ENCODE data around the gene RABL6.
"Not testable (repeated sequence)": the region's sequence is repeated elsewhere in the genome, so short reads cannot be mapped to it uniquely, and the experiment has no call there.

RABL6 gene

DNA sequence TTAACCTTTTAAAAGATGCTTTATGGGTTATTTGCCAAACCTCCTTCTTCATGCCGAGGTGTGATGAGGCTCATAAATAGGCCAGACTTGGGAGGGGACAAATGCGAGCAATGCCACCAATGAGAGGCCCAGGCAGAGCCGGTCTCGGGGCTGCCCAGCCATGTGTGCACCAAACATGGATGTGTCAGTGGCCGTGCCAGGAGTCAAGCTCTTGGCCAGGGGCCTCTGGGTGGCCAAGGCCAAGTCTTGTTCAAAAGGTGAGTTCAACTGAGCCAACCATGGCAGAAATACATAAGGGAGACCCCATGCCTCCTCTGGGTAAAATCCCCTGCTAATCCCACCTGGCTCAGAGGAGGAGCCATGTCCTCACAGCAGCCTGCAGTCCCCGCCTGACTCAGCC lies 32.6 kb upstream of the RABL6 start:
- no peak for DNase-seq (ENCODE audit: low spot score)

DNA sequence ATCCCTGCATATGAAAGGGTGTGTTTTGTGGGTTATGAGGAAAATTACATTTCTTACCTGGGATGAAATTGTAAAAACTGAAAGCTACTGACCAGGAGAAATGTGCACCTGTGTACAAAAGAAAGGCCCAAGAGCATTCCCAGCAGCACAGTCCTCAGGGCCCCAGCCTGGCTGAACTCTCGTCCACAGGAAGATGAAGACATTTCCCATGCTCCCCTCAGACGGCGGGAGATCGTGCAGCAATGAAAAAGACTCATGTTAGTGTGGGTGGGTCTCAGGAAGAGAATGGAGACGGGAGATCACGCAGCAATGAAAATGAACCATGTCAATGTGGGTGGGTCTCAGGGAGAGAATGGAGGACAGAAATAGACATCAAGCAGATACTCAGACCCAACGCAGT lies 30.8 kb upstream of the RABL6 start:
- no peak for DNase-seq (ENCODE audit: low spot score)

DNA sequence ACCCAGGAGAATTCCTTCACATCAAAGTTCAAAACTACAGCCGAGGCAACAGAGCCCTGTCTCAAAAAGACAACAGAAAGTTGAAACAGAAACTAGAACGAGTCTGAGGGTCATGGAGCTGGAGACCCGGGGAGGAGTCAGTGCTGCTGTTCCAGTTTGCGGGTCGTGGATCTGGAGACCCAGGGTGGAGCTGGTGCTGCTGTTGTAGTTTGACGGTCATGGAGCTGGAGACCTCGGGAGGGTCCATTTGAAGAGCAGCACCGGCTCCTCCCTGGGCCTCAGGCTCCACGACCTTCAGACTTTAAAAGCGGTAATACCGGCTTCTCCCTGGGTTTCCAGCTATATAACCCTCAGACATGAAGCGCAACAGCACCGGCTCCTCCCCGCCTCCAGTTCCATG lies 30.4 kb upstream of the RABL6 start:
- no peak for DNase-seq (ENCODE audit: low spot score)

DNA sequence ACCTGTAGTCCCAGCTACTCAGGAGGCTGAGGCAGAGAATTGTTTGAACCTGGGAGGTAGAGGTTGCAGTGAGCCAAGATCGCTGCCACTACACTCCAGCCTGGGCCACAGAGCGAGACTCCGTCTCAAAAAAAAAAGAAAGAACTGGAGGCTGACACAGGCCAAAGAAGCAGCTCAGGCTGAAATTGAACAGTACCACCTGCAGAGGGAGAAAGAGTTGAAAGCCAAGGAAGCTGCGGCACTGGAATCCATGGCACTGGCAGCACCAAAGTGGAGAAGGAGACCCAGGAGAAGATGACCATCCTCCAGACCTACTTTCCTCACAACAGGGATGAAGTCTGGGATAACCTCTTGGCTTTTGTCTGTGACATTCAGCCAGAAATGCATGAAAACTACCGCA lies 27.9 kb upstream of the RABL6 start:
- no peak for DNase-seq (ENCODE audit: low spot score)

DNA sequence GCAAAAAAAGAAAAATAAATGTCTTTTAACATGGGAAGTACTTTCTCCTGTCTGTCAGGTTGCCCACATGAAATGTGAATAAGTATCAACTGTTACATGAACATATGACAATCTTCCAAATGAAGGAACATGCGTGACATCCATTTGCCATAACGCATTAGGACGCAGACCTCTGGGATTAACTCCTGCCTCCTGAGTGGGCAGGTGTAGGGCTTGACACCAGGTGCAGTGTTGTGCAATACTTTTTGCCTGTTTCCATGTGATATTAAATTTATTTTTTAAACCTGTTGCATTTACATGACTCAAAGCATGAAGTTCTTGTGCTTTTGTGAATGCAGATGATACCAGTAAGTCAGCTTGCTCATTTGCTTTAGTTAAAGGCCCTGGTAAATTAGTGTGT lies 25.3 kb upstream of the RABL6 start:
- no peak for DNase-seq (ENCODE audit: low spot score)

DNA sequence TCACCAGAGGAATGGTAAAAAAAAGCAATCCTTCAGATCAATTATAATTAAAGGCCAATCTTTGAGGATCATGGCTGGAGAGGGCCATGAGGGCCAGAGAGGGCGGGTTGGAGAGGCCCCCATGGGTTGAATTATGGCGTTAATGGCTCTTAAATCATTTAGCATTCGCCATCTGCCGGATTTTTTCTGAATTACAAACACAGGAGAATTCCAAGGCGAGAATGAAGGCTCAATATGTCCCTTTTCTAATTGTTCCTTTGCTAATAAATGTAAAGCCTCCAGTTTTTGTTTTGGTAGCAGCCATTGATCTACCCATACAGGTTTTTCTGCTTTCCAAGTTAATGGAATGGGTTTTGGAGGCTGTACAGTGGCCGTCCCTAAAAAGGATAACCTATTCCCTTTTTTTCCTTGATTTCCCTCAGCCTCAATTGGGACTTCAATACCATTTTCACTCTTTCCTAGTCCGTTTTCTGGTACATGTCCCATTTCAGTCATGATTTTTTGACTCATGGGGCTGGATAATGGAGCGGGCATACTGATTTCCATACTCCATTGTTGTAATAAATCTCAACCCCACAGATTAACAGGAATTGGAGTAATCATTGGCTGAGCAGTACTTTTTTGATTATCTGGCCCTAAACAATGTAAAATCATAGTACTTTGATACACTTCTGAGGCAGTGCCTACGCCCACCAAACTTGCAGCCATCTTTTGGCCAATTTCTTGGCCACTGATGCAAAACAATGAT lies 23.3 kb upstream of the RABL6 start:
- DNase-seq (ENCODE audit: low spot score) = no peak

DNA sequence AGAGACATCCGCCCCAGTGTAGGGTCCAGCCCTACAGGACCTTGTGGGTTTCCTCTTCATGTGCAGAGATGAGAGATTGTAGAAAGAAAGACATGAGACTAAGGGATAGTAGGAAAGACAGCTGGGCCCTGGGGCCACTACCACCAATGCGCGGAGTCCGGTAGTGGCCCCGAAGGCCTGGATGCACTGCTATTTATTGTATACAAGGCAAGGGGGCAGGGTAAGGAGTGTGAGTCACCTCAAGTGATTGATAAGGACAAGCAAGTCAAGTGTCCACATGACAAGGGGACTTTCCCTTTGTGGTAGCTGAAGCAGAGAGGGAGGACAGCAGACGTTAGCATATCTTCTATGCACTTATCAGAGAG lies 22.8 kb upstream of the RABL6 start:
- DNase-seq (ENCODE audit: low spot score) = no peak

DNA sequence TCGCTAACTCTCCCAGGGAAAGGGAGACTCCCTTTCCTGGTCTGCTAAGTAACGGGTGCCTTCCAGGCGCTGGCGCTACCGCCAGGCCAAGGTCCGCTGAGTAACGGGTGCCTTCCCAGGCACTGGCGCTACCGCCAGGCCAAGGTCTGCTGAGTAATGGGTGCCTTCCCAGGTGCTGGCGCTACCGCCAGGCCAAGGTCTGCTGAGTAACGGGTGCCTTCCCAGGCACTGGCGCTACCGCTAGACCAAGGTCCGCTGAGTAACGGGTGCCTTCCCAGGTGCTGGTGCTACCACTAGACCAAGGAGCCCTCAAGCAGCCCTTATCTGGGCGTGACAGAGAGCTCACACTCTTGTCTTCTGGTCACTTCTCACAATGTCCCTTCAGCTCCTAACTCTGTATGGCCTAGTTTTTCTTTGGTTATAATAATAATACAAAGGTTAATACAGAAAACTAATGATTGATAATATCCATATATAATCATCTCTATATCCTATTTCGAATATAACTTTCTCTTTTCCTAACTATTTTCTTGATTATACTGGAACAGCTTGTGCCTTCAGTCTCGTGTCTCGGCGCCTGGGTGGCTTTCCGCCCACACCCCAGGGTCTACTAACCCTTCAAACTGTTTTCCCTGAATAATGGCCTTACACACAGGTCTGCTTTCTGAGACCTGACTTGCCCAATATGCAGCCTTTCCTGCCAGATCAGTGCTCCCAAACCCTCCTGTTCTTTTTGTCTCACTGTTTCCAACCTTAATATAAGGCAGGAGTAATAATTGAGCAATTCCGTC lies 22.0 kb upstream of the RABL6 start:
- DNase-seq (ENCODE audit: low spot score) = not testable (repeated sequence)

DNA sequence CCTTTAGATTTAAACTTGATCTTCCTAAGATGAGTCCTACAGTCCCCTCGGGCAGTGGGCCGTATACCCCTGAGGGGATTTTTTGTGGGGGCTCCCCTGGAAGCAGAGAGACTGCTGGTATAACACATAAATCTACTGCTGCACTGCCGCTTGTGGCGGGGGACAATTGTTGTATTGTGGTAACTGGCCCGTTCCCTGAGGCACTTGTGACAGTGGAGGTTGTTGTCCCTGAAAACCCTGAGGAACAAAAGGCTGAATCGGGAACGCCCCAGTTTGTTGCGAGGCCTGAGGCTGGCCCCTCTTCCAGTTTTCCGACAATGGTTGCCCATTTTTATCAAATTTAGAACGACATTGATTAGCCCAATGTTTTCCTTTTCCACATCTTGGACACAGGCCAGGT lies 21.3 kb upstream of the RABL6 start:
- DNase-seq (ENCODE audit: low spot score) = no peak

DNA sequence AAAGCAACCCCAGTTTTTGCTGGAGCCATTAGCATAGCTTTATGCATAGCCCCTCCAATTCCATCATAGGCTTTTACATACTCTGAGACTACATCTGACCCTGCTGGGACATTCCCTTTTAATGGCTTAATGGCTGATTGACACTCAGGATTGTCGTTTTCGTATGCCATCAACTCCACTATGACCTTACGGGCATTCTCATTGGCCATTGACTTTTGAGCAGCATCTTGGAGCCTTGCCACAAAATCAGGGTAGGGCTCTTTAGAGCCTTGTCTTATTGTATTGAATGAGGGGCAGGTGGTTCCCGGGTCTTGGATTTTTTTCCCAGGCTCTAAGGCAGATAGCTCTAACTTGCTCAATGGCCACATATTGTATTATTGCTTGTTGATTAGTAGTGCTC lies 20.8 kb upstream of the RABL6 start:
- DNase-seq (ENCODE audit: low spot score) = not testable (repeated sequence)

DNA sequence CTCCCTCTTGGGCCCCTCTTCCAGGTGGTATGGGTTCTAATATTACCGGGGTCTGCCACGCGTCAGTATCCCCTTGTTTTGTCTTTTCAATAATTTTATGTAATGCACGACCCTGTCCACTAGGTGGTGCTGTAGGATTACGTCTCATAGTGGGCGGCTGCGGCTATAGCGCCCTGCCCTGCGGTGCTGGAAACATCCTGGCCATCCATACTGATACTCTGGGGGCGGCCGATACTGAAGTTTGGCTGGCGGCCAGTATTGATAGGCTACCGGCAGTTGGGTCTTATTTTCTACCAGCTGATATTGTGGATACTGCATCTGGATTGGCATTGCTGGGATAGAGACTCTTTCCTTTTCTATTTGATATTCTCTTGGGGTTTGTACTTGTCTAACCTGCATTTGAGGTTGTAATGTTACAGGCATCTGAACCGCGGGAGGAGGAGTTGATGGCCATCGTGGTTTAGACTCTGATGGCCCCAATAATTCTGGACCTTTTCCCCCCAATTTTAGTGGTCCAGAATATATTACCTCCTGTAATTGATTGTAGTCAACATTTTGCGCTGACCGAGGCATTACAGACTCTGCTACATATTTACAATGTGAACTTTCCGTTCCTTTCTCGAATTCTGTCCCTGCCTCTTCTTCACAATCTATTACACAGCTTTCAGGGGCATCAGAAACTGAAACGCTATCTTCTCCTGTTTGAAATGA lies 19.9 kb upstream of the RABL6 start:
- peak; percentile 69 for DNase-seq (ENCODE audit: low spot score)

DNA sequence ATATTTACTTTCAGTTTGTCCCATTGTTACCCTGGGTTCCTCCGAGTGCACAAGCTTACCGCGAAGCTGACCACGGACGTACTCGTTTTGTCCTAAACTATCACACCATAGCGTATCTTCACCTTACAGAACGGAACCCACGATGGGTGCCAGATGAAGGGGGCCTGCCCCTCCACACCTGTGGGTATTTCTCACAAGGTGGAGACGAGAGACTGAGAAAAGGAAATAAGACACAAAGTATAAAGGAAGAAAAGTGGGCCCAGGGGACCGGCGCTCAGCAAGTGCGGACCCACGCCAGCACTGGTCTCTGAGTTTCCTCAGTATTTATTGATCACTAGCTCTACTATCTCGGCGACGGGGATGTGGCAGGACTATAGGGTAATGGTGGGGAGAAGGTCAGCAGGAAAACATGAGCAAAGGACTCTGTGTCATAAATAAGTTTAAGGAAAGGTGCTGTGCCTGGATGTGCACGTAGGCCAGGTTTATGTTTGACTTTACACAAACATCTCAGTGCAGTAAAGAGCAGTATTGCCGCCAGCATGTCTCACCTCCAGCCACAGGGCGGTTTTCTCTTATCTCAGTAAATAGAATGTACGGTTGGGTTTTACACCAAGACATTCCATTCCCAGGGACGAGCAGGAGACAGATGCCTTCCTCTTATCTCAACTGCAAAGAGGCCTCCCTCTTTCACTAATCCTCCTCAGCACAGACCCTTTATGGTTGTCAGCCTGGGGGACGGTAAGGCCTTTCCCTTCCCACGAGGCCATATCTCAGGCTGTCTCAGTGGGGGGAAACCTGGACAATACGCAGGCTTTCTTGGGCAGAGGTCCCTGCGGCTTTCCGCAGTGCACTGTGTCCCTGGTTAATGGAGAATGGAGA lies 18.9 kb upstream of the RABL6 start:
- DNase-seq (ENCODE audit: low spot score) = not testable (repeated sequence)

DNA sequence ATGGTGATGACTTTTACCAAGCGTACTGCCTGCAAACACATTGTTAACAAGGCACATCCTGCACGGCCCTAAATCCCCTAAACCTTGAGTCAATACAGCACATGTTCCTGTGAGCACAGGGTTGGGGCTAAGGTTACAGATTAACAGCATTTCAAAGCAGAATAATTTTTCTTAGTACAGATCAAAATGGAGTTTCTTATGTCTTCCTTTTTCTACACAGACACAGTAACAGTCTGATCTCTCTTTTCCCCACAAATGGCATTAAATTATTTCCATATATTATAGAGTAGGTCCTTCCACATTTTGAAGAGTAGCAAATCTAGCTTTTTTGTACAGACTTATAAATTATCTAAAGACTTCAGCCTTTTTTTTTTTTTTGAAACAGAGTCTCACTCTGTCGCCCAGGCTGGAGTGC lies 18.2 kb upstream of the RABL6 start:
- no peak for DNase-seq (ENCODE audit: low spot score)

DNA sequence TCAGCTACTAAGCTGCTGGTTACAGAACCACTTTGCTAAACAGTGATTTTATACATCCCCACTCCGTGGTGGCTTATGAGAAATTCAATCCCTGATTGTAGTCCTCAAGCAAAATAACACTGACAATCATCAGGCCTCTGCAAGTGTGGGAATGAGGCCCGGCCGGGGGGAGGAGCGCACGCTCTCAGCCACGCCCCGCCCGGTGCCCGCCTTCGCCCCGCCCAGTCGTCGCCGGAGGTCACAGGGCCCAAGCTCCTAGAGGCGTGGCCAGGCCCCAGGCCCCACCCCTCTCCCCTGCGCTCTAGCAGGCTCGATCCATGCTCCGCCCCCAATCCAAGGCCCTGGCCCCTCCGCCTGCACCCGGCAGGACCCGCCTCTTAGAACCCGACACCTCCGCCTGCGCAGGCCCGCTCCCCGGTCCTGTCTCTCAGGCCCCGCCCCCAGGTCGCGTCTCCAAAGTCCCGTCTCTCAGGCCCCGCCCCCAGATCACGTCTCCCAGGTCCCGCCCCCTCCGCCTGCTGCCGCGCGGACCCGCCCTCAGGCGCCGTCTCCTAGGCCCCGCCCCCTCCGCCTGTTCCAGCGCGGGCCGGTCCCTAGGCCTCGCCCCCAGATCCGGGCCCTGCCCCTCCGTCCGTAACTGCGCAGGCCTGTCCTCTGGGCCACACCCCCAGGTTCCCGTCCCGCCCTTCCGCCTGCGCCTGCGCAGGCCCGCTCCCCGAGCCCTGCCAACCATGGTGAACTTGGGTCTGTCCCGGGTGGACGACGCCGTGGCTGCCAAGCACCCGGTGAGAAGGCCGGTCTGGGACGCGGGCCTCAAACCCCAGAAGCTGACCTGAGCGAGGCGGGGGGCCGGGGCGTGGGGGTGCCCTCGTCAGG lies 16.9 kb upstream of the RABL6 start, which contains the start of gene TMEM141:
TSS of gene TMEM141 (plus strand) at position 705 of the 876 bp plus-strand sequence. CDS start at position 732, 27 bp downstream.
- DNase-seq (ENCODE audit: low spot score) = peak; percentile 99

DNA sequence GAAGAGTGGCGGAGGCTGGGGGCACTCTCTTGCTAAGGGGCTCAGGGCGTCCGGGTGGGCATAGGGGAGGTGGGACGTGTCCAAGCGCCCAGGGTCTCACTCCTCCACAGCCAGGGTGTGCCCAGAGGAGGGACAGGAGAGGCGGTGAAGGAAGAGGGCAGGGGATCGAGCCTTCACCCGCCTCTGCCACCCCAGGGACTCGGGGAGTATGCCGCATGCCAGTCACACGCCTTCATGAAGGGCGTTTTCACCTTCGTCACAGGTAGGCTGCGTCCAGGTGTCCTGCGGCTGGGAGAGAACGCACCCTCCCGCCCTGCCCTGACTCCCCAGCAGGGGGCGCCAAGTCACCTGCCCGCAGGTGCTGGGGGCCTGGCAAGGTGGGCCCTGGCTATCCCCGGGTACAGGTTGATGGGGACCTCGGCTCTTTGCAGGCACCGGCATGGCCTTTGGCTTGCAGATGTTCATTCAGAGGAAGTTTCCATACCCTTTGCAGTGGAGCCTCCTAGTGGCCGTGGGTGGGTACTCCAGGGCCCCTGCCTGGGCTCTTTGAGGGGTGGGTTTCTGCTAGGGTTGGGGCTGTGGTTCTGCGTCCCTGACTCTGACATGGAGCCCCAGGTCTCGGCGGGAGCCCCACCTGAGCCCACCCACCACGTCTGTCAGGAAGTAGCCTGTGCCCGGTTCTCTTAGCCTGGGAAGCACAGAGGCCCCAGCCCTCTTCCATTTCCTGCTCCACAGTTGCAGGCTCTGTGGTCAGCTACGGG lies 16.1 kb upstream of the RABL6 start:
- no peak for DNase-seq (ENCODE audit: low spot score)

DNA sequence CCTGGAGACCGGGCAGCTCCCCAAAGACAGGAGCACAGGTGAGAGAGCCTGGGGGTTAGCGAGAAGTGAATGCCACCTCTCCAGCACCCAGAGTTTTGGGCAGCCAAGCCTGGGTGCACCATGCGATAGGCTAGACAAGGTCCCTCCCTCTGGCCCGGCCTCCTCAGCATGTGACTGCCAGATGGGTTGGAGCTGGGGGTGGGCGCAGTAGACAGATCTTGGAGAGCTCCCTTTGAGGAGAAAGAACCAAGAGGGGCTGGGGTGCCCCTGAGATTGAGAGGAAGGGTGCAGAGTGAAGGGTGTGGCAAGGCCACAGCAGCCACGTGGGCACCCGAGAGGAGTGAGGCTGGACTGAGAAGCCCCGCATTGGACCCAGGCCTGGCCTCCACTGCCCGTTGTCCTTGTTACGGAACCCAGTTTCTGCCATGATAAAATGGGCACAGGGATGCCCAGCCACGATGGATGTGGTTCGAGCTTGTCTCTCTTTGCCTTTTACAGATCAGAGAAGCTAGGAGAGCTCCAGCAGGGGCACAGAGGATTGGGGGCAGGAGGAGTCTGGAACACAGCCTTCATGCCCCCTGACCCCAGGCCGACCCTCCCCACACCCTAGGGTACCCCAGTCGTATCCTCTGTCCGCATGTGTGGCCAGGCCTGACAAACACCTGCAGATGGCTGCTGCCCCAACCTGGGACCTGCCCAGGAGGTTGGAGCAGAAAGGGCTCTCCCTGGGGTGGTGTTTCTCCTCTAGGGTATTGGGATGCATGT lies 15.2 kb upstream of the RABL6 start:
- DNase-seq (ENCODE audit: low spot score) = no peak

DNA sequence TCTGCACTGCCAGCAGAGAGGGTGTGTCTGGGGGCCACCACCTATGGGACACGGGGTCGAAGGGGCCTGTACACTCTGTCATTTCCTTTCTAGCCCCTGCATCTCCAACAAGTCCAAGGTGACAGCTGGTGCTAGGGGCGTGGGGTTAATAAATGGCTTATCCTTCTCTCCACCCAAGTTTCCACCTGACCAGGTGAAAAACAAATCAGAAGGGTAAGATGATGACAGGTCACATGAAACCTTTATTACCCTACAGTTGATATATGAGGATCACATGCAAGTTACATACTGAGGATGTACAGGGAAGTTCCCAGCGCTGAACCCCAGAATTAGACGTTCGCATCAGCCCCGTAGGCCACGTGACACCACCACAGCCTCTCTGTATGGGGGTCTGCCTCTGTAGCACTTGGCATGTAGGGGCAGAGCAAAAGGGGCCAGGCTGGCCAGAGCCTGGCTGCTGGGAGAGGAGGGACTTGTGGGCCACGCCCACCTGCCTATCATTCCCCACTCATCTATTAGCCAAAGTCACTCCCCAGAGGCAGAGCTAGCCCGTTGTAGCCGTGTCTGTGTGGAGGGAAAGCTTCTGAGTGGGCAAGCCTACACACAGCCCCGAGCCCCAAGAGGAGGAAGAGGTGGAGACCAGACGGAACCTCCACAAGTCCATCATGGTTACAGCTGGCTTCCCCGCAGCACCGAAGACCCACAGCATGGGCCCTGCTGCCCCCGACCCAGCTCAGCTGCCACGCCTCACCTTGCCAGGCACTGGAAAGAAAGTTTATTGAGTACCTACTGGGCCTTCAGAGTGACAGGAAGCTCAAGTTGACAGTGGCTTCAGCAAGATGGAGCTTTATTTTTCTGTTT lies 14.4 kb upstream of the RABL6 start:
- DNase-seq (ENCODE audit: low spot score) = no peak

DNA sequence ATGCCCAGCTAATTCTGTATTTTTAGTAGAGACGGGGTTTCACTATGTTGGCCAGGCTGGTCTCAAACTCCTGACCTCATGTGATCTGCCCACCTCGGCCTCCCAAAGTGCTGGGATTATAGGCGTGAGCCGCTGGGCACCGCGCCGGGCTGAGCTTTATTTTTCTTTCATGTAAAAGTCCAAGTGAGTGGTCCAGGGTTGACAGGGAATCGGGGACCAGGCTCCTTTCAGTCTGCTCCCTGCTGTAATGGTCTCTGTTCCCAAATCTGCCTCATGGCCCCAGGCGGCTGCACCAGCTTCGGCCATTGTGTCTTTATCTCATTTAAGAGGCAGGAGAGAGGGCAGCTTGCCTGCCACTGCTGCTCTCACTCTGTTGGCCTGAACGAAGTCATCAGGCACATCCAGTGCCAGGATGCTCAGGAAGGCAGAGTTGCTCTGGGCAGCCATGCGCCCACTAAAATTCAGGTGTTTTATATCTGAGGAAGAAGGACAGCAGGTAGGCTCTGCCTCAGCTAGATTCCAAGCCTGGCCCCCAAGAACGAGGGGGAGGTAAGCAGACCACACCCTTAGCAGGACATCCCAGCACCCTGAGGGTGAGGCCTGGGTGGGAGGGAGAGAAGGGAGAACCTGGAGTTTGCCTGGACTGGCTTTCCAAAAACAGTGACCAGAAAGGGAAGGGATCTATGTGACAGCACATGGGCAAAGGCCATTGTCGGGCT lies 13.3 kb upstream of the RABL6 start:
- DNase-seq (ENCODE audit: low spot score) = no peak
